SK-N-MC (cell line): ENCODE measurements around the gene ZFHX2.

ENCODE experiments used
- EZH2 ChIP-seq: fragments of 200-600 bp; sonication (generic); IDR thresholded peaks from one replicate; pipeline ENCODE4 v1.6.1; 2017; ENCODE audit warnings: antibody characterized with exemption
- FOXP2 ChIP-seq: optimal IDR thresholded peaks from 2 replicates; pipeline ENCODE3; 2011; ENCODE audit warnings: mild to moderate bottlenecking, moderate library complexity; ENCODE audit not compliant: insufficient read depth; ENCODE audit errors: extremely low read length, control extremely low read depth
- POLR2AphosphoS5 ChIP-seq: IDR thresholded peaks from 2 replicates; pipeline ENCODE4 v1.6.1; 2012; ENCODE audit warnings: mild to moderate bottlenecking, low read depth, low read length, borderline replicate concordance

DNA sequence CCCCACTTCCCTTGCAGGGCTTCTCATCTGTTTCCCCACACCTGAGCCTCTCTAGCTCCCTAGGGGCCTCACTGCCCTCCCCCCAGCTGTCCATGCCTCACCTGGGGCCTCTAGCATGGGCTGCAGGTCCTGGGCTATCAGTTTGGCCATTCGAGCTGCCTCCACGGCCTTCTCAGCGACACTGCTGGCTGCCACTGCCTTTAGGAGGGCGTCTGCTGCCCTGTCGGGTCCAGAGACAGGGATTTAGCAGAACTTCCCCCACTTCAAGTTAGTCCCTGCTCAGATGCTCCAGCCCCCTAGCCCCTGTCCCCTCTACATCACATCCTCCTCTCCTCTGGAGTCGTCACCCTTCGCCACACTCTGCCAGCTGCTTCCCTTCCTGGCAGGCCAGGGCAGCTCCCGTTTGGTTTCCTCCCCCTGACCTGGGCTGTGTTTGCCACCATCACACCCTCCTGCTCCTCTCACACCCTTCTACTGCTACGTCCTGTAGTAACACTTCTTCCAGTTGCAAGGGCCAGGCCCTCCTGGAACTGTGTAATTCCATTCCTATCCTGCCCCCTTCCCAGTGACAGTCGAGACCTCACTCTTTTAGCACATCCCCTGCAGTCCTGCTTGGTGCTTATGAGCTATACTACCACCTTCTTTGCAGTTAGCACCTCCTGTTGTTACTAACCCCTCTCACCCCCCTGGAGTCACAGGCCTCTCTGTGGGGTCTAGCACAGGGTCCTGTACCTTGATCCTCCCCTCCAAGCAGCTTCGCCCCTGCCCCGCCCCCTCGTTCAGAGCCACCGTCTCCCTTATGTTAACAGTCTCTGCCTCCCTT is 20.3 kb upstream of the ZFHX2 start:
- TF ChIP-seq POLR2AphosphoS5 (no peak), EZH2 (no peak), FOXP2 (no peak)
